ENCODE data around the gene NAA10.

DNA sequence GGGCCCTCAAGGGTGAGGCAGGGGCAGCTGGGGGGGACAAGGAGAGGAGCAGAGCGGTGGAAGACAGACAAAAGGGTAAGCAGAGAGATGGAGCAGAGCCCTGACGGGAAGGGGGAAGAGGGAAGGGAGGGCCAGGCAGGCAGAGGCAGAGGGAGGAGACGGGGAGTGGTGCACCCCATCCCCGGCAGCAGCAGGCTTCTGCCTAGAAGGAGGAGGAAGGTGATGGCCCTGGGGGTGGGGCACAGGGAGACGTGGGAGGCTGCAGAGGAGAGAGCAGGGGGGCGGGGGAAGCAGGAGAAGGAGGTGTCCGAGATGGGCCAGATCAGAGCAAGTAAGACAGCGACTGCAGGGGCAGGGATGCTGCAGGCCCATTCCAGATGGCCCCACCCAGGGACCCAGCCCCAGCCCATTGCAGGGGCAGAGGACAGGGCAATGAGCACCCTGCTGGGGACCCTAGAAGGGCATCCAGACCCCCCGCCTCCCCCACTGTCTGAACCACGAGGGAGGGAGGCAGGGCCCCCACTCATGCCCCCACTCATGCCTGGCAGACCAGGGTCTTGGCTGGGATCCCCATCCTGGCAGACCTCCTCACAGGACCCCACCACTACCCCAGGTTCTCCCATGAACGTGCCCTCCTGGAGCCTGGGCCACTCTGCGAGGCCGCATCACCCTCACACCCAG lies 51.5 kb downstream of the NAA10 start:
- TF ChIP-seq, protein P1, sequence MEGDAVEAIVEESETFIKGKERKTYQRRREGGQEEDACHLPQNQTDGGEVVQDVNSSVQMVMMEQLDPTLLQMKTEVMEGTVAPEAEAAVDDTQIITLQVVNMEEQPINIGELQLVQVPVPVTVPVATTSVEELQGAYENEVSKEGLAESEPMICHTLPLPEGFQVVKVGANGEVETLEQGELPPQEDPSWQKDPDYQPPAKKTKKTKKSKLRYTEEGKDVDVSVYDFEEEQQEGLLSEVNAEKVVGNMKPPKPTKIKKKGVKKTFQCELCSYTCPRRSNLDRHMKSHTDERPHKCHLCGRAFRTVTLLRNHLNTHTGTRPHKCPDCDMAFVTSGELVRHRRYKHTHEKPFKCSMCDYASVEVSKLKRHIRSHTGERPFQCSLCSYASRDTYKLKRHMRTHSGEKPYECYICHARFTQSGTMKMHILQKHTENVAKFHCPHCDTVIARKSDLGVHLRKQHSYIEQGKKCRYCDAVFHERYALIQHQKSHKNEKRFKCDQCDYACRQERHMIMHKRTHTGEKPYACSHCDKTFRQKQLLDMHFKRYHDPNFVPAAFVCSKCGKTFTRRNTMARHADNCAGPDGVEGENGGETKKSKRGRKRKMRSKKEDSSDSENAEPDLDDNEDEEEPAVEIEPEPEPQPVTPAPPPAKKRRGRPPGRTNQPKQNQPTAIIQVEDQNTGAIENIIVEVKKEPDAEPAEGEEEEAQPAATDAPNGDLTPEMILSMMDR (IDR thresholded peaks at IDR 0.05; ENCODE audit: poor library complexity): no peak
- TF ChIP-seq EZH2phosphoT487 (IDR thresholded peaks at IDR 0.05; ENCODE audit: low read depth, severe bottlenecking, unreplicated experiment) (no peak), EZH2 (IDR thresholded peaks at IDR 0.05; ENCODE audit: borderline replicate concordance) (no peak)

Measured in hepatocyte (in vitro differentiated cells).